ENCODE measurements around the gene RASAL2. TPM values are rescaled to one million over a fixed set of nuclear protein-coding genes. Genes with fewer than 3 reads are reported as not detected.

The RASAL2 gene
- total and polyA plus RNA-seq, 9 of the 15 experiments (the other 6 are each of a cell fraction or from before 2014, with no cell fraction given), result 0.13 to 1.0 (median 0.62) TPM

- no peaks in the 10 kb centered on the region for H3K36me3 ChIP-seq (ENCODE audit: control insufficient read depth, insufficient read depth, low read length)
- in situ Hi-C loops (cut with MboI), result no loop called here
- no TSS peak for BruUV-seq (replicated peaks)
- no peaks in the 10 kb centered on the region for H3K79me2 ChIP-seq (ENCODE audit: control insufficient read depth, insufficient read depth, low read length)
- no peak overlapping the region for H3K9ac ChIP-seq (ENCODE audit: insufficient read depth in 1 of 2, low read depth in 2 of 2, low read length in 2 of 2)
- no peak overlapping the region for H2AFZ ChIP-seq (ENCODE audit: low read depth, low read length)
- no peak for ATAC-seq
- FAIRE-seq, result no peak
- no peak overlapping the region for H3K27ac ChIP-seq (ENCODE audit: extremely low read depth, low read depth, low read length)
- H3K4me1 ChIP-seq (replicated peaks in 1 of 2; ENCODE audit: control insufficient read depth in 2 of 2, insufficient read depth in 2 of 2, low read length in 2 of 2), result no peaks in the 10 kb centered on the region
- 0% methylated on average over 2 of the region's 2 CpGs for WGBS (ENCODE audit: insufficient coverage, low coverage, missing lambda C conversion rate)
- H3K9me3 ChIP-seq (replicated peaks; ENCODE audit: control insufficient read depth, insufficient read depth, low read depth, low read length), result no peaks in the 10 kb centered on the region
- intact Hi-C loops (cut with micrococcal nuclease), result no loop called here
- POLR2A ChIA-PET, result no interaction called here
- H3K4me3 ChIP-seq, result no peak overlapping the region
- DNase-seq (ENCODE audit: extremely low read depth in 1 of 4, low spot score in 3 of 4), result no peak
- H3K9me1 ChIP-seq (ENCODE audit: control insufficient read depth, insufficient read depth, low read length), result no peaks in the 10 kb centered on the region
- H4K20me1 ChIP-seq (replicated peaks; ENCODE audit: control insufficient read depth, insufficient read depth, low read length), result no peaks in the 10 kb centered on the region
- H3K4me2 ChIP-seq (ENCODE audit: insufficient read depth, low read length), result no peak overlapping the region
- CTCF ChIA-PET (ENCODE audit: low intra/inter-chr PET ratio), result interaction anchor here (0.6 kb wide), 1 partner anchor 245 kb away, joined by 3 read pairs; no protein-coding TSS in a partner anchor
- H3K27me3 ChIP-seq (ENCODE audit: control insufficient read depth in 2 of 2, insufficient read depth in 2 of 2, low read length in 2 of 2), result no peaks in the 10 kb centered on the region
- TF ChIP-seq KAT8 (IDR thresholded peaks at IDR 0.05; ENCODE audit: low read depth), result no peak
- no peak for TF ChIP-seq CHD4 (IDR thresholded peaks at IDR 0.05; ENCODE audit: insufficient read depth, insufficient replicate concordance, low read depth, low read length, poor library complexity, severe bottlenecking)
- no peak for TF ChIP-seq GTF3C2 (IDR thresholded peaks at IDR 0.05; ENCODE audit: borderline replicate concordance, extremely low read depth, insufficient read length)
- TF ChIP-seq ZNF449 (CRISPR knock-in tag; IDR thresholded peaks at IDR 0.05), result no peak
- TF ChIP-seq PTRF (tag; IDR thresholded peaks at IDR 0.05), result no peak
- no peak for TF ChIP-seq ZBTB33 (CRISPR knock-in tag; IDR thresholded peaks at IDR 0.05)
- TF ChIP-seq HIVEP1 (CRISPR knock-in tag; IDR thresholded peaks at IDR 0.05), result no peak
- no peak for TF ChIP-seq NCOA6 (IDR thresholded peaks at IDR 0.05)
- no peak for TF ChIP-seq ZNF184 (CRISPR knock-in tag; IDR thresholded peaks at IDR 0.05)
- no peak for TF ChIP-seq LARP7 (IDR thresholded peaks at IDR 0.05)
- no peak for TF ChIP-seq PCBP1 (IDR thresholded peaks at IDR 0.05; ENCODE audit: low read depth, low read length, poor library complexity, severe bottlenecking)
- TF ChIP-seq COPS2 (conservative IDR thresholded peaks at IDR 0.05), result no peak
- no peak for TF ChIP-seq CHD1 (IDR thresholded peaks at IDR 0.05; ENCODE audit: low read length)
- TF ChIP-seq ZNF134 (CRISPR knock-in tag; conservative IDR thresholded peaks at IDR 0.05), result no peak
- TF ChIP-seq ZNF24 (IDR thresholded peaks at IDR 0.05), result no peak
- no peak for TF ChIP-seq TFE3 (CRISPR knock-in tag; IDR thresholded peaks at IDR 0.05)
Measured at GRCh38 chr1:178190881-178191280, 97.0 kb downstream of the RASAL2 start.

Measured in K562 (cell line).